ENCODE data around the gene NPFF.

Gene NPFF

DNA sequence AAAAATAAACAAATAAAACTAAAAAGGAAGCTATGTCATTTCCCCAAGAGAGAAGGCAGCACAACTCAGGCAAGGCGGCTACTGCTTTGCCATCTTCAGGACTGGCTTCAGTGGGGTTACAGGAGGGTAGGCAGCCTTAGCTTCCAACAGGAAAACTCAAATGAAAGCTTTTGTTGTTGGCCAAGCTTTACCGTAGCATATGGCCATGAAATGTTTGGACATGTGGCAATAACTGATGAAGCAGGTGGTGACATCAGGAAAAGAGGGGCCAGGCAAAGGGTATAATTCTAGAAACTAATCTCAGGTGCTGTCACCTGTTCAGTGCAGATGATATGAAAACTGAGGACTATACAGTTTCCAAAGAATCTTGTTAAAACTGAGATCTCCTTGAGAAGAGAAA lies 22.8 kb upstream of the NPFF start:
- Histone ChIP-seq H3K27ac (no peak overlapping the region), H3K27me3 (ENCODE audit: insufficient read depth, low read depth) (no peaks in the 10 kb centered on the region), H3K4me3 (IDR thresholded peaks at IDR 0.05; ENCODE audit: insufficient read depth, low read depth, low read length) (no peak overlapping the region), H3K79me2 (ENCODE audit: insufficient read depth, low read depth) (no peaks in the 10 kb centered on the region), H3K36me3 (ENCODE audit: insufficient read depth) (no peaks in the 10 kb centered on the region; the same call in 1 of the 2 replicates), H3K4me2 (no peak overlapping the region), H3K4me1 (ENCODE audit: low read depth, poor library complexity, severe bottlenecking) (no peaks in the 10 kb centered on the region), H4K20me1 (ENCODE audit: insufficient read depth) (no peaks in the 10 kb centered on the region), H2AFZ (ENCODE audit: low read depth) (no peak overlapping the region), H3K9ac (no peak overlapping the region)
- TF ChIP-seq, protein P1, sequence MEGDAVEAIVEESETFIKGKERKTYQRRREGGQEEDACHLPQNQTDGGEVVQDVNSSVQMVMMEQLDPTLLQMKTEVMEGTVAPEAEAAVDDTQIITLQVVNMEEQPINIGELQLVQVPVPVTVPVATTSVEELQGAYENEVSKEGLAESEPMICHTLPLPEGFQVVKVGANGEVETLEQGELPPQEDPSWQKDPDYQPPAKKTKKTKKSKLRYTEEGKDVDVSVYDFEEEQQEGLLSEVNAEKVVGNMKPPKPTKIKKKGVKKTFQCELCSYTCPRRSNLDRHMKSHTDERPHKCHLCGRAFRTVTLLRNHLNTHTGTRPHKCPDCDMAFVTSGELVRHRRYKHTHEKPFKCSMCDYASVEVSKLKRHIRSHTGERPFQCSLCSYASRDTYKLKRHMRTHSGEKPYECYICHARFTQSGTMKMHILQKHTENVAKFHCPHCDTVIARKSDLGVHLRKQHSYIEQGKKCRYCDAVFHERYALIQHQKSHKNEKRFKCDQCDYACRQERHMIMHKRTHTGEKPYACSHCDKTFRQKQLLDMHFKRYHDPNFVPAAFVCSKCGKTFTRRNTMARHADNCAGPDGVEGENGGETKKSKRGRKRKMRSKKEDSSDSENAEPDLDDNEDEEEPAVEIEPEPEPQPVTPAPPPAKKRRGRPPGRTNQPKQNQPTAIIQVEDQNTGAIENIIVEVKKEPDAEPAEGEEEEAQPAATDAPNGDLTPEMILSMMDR (conservative IDR thresholded peaks at IDR 0.05; ENCODE audit: low read depth, low read length): no peak

DNA sequence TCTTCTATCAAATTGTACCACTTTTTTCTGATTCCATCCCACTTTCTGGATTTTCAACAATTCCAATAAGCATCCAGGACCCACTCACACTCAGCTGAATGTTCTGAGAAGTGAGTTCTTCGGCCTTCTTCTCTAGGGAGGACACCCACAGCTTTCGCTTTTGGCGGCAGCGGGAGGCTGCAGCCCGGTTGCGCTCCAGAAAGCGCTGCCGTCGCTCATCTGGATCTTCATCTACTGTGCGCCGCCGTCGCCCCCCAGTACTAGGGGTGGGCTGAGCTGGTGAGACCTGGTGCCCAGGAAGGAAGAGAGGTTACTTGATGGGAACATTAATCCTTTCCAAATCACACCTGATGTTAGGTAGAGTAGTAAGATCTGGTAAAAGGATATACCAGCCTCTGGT lies 17.2 kb upstream of the NPFF start:
- Histone ChIP-seq H3K79me2 (ENCODE audit: insufficient read depth, low read depth) (no peaks in the 10 kb centered on the region), H3K27me3 (ENCODE audit: insufficient read depth, low read depth) (no peaks in the 10 kb centered on the region), H3K4me3 (IDR thresholded peaks at IDR 0.05; ENCODE audit: insufficient read depth, low read depth, low read length) (no peak overlapping the region), H3K9ac (no peak overlapping the region), H3K36me3 (ENCODE audit: insufficient read depth) (no peaks in the 10 kb centered on the region; the same call in 1 of the 2 replicates), H4K20me1 (ENCODE audit: insufficient read depth) (no peaks in the 10 kb centered on the region), H3K27ac (no peak overlapping the region), H3K4me2 (no peak overlapping the region), H3K4me1 (ENCODE audit: low read depth, poor library complexity, severe bottlenecking) (no peaks in the 10 kb centered on the region), H2AFZ (ENCODE audit: low read depth) (no peak overlapping the region)
- TF ChIP-seq, protein P1 (conservative IDR thresholded peaks at IDR 0.05; ENCODE audit: low read depth, low read length): no peak

DNA sequence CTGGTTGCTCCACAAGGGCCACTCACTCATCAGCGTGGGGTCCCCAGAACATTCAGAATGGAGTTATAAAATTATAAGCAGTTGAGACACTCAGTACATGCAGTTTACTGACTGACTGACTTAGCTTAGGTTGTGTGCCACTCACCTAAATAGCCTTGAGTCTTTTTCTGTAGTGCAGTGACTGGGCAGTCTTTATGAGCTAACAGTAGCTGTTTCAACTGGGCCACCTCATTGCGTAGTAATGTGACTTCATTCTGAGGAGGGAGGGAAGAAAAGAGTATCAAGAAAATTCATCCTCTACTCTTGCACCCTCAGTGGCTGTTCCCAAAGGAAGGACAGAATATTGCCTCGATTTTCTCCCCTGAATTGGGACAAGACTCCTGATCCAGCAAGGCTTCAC lies 15.8 kb upstream of the NPFF start:
- H3K4me2 ChIP-seq: no peak overlapping the region
- no peak overlapping the region for H3K27ac ChIP-seq
- no peak overlapping the region for H3K9ac ChIP-seq
- no peaks in the 10 kb centered on the region; the same call in 1 of the 2 replicates for H3K36me3 ChIP-seq (ENCODE audit: insufficient read depth)
- no peak overlapping the region for H2AFZ ChIP-seq (ENCODE audit: low read depth)
- H4K20me1 ChIP-seq (ENCODE audit: insufficient read depth): no peaks in the 10 kb centered on the region
- no peaks in the 10 kb centered on the region for H3K4me1 ChIP-seq (ENCODE audit: low read depth, poor library complexity, severe bottlenecking)
- TF ChIP-seq, protein P1 (conservative IDR thresholded peaks at IDR 0.05; ENCODE audit: low read depth, low read length): no peak
- no peaks in the 10 kb centered on the region for H3K27me3 ChIP-seq (ENCODE audit: insufficient read depth, low read depth)
- no peaks in the 10 kb centered on the region for H3K79me2 ChIP-seq (ENCODE audit: insufficient read depth, low read depth)
- no peak overlapping the region for H3K4me3 ChIP-seq (IDR thresholded peaks at IDR 0.05; ENCODE audit: insufficient read depth, low read depth, low read length)

DNA sequence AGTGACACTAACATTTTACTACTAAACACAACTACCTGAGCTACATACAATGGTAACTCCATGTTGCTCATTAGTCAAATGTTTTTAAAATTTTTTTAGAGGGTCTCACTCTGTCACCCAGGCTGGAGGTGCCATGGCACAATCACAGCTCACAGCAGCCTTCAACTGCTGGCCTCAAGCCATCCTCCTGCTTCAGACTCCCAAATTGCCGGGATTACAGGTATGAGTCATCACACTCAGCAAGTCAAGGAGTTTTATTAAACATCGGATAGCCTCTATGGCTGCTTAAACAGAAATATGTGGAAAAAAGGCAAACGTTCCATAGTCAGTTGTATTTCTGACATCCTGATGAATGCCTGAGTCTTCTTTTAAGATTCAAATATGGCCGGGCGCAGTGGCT lies 11.1 kb upstream of the NPFF start:
- Histone ChIP-seq H2AFZ (ENCODE audit: low read depth) (no peak overlapping the region), H3K36me3 (ENCODE audit: insufficient read depth) (no peaks in the 10 kb centered on the region), H3K9ac (no peak overlapping the region), H4K20me1 (ENCODE audit: insufficient read depth) (no peaks in the 10 kb centered on the region), H3K4me2 (no peak overlapping the region), H3K79me2 (ENCODE audit: insufficient read depth, low read depth) (no peaks in the 10 kb centered on the region), H3K27ac (no peak overlapping the region), H3K4me1 (ENCODE audit: low read depth, poor library complexity, severe bottlenecking) (no peaks in the 10 kb centered on the region), H3K4me3 (IDR thresholded peaks at IDR 0.05; ENCODE audit: insufficient read depth, low read depth, low read length) (no peak overlapping the region), H3K27me3 (ENCODE audit: insufficient read depth, low read depth) (no peaks in the 10 kb centered on the region)
- TF ChIP-seq, protein P1 (conservative IDR thresholded peaks at IDR 0.05; ENCODE audit: low read depth, low read length): no peak
